ENCODE results near the gene DUOXA2.

DUOXA2 gene

GRCh38 chr15:45138814-45139765 is 25.0 kb downstream of the DUOXA2 start:
- DNase-seq, result no peak

GRCh38 chr15:45139770-45140169 is 25.6 kb downstream of the DUOXA2 start:
- DNase-seq, result no peak

- no peak for DNase-seq
Measured at GRCh38 chr15:45140557-45141250, 26.6 kb downstream of the DUOXA2 start.

GRCh38 chr15:45141386-45141785 is 27.3 kb downstream of the DUOXA2 start:
- DNase-seq, result no peak

GRCh38 chr15:45143056-45143455 is 28.9 kb downstream of the DUOXA2 start:
- no peak for DNase-seq

- no peak for DNase-seq
Measured at GRCh38 chr15:45143946-45144345, 29.8 kb downstream of the DUOXA2 start.

GRCh38 chr15:45144775-45145174 is 30.6 kb downstream of the DUOXA2 start:
- DNase-seq, result no peak

- no peak for DNase-seq
Measured at GRCh38 chr15:45146405-45146804, 32.3 kb downstream of the DUOXA2 start.

- no peak for DNase-seq
Measured at GRCh38 chr15:45147606-45148005, 33.5 kb downstream of the DUOXA2 start.

GRCh38 chr15:45148076-45149059 is 34.2 kb downstream of the DUOXA2 start:
- no peak for DNase-seq

- no peak for DNase-seq
Measured at GRCh38 chr15:45149060-45149459, 34.9 kb downstream of the DUOXA2 start.

GRCh38 chr15:45150481-45150880 is 36.4 kb downstream of the DUOXA2 start:
- no peak for DNase-seq

- no peak for DNase-seq
Measured at GRCh38 chr15:45150997-45151396, 36.9 kb downstream of the DUOXA2 start.

- no peak for DNase-seq
Measured at GRCh38 chr15:45151998-45152828, 38.1 kb downstream of the DUOXA2 start.

- no peak for DNase-seq
Measured at GRCh38 chr15:45155739-45156138, 41.6 kb downstream of the DUOXA2 start.

GRCh38 chr15:45156744-45157455 is 42.8 kb downstream of the DUOXA2 start:
- no peak for DNase-seq

GRCh38 chr15:45157974-45158373 is 43.8 kb downstream of the DUOXA2 start:
- DNase-seq, result no peak

GRCh38 chr15:45161666-45162065 is 47.5 kb downstream of the DUOXA2 start:
- DNase-seq, result no peak

GRCh38 chr15:45162771-45163507 is 48.8 kb downstream of the DUOXA2 start:
- DNase-seq, result no peak

- DNase-seq, result no peak
Measured at GRCh38 chr15:45163508-45163856, 49.4 kb downstream of the DUOXA2 start.

- DNase-seq, result no peak
Measured at GRCh38 chr15:45164914-45165313, 50.8 kb downstream of the DUOXA2 start.
